HG03135 (cell line): ENCODE measurements around the gene USP20.

ENCODE experiments used
- ATAC-seq: cut with Tn5 transposase; IDR thresholded peaks from one replicate; pipeline ENCODE4 v1.9.1; 2021; ENCODE audit warnings: mild to moderate bottlenecking, moderate library complexity; ENCODE audit not compliant: unreplicated experiment

USP20 gene

GRCh38 chr9:129822898-129823541 lies 12.2 kb upstream of the USP20 start:
- no peak for ATAC-seq

GRCh38 chr9:129823542-129823934 lies 11.7 kb upstream of the USP20 start:
- ATAC-seq = no peak

DNA sequence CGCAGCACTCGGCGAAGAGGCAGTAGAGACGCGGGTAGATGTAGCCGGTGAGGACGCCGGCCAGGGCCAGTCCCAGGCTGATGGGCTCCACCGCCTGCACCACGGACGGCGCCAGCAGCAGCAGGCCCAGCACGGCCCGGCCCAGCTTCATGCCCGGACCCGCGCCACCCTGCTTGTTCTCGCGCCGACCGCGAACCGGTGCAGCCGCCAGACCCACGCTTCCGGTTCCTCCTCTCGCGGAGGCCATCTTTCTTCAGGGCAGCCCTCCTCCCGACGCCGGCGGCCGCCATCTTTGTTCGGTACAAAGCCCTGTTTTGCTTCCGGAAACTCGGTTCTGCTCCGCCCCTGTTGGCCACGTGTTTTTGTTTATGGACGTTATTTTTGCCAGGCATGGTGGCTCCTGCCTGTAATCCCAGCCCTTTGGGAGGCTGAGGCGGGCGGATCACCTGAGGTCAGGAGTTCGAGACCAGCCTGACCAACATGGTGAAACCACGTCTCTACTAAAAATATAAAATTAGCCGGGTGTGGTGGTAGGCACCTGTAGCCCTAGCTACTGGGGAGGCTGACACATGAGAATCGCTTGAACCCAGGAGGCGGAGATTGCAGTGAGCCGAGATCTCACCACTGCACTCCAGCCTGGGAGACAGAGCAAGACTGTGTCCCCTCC lies 11.2 kb upstream of the USP20 start, which contains the start of gene TOR1A:
Gene TOR1A (minus strand): TSS at position 202 of the 667 bp plus-strand sequence. CDS start 51 bp downstream, at position 151.
- peak; percentile 85 for ATAC-seq

GRCh38 chr9:129826344-129826743 lies 8.9 kb upstream of the USP20 start:
- no peak for ATAC-seq

DNA sequence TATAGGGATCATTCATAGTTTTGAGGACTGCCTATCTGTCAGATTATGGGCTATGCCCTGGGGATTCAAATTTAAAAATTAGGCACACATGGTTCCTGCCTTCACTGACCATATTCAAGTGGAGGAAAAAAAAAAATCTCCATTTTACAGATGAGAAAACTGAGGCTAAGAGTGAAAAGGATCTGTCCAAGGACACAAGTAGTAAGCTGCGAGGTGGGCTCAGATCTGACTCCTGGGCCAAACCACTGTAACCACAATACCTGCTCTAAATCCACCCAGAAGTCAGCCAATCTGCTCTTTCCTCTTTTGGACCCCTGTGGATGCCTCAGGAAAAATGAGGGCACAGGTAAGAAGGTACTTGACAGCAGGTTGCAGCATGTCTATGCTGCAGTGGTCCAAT lies 8.5 kb upstream of the USP20 start:
- ATAC-seq = no peak

- no peak for ATAC-seq
Measured at GRCh38 chr9:129828051-129828450, 7.2 kb upstream of the USP20 start.

- no peak for ATAC-seq
Measured at GRCh38 chr9:129828969-129829368, 6.3 kb upstream of the USP20 start.

- ATAC-seq = no peak
Measured at GRCh38 chr9:129832982-129833381, 2.3 kb upstream of the USP20 start.

DNA sequence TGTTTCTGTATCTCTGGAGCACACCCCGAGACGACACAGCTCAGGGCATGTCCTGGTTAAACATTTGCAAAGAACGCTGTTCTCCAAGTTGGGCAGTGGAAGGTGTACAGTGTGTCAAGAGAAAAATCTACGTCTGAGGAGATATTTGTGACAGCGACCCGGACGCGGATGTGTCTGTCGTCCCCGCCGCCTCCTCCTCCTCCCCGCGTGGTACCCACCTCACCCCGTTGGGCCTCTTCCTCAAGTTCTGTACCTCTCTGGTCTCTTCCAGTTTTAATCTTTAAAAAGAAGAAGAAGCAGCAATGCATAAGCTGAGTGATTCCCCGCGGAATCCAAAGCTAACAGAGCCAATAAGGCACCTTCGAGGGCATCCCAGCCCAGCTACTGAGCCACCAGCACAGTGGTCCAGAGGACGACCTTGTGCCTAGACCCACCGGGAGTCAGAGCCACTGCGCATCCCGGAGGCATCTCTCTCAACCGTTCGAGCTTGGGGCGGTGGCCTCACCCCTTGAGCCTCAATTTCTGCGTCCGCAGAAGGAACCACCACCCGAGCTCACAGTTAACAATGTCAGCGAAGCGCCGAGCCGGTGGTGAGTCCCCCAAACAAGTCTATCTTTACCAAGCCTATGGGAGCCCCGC lies 650 bp upstream of the USP20 start:
- peak; percentile 24 for ATAC-seq

DNA sequence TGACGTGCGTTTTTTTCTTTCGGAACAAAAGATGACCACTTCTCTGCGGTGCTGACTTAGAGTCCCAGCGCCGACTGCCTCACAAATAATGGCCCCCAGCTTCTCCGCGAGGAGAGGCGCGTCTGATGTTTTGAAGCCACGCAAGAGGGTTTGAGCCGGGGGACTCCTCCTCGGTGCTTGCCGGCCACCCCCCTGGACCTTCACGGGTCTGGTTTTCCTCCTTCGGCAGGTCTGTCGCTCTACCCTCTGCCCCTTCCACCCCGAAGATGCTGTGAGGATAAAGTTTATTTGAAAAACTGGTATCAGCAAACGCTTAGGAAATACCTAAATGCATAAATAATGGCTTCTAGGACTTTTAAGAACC lies 584 bp downstream of the USP20 start:
- peak; percentile 4 for ATAC-seq

DNA sequence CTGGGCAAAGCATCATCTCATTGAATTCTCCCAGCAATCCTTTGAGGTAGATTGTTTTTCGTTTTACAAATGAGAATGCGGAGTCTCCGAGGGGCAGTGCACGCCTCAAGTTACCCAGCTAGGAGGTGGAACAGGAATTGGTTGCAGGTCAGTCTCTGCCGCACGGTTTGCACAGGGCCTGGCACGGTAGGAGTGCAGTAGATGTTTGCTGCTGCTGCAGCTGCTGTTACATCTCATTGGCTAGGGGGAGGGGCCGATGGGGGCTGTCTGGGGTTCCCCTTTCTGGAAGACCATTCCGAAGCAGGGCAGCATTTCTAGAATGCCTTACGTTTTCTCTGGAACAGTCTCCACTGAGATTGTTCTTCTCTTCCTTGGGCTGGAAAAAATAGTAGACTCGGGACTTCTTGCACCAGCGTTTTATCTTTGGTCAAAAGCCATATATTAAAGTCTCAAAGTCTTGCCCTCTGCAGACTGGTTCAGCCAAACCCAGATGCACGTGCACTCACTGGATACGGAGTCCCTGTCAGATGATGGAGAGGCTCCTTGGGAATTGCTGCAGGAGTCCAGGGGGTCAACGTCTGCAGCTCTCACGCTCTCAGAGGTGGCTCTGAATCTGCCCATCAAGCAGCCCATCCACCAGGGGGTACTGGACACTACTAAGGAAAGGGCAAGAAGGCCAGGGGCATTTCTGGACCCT lies 1.2 kb downstream of the USP20 start:
- no peak for ATAC-seq

DNA sequence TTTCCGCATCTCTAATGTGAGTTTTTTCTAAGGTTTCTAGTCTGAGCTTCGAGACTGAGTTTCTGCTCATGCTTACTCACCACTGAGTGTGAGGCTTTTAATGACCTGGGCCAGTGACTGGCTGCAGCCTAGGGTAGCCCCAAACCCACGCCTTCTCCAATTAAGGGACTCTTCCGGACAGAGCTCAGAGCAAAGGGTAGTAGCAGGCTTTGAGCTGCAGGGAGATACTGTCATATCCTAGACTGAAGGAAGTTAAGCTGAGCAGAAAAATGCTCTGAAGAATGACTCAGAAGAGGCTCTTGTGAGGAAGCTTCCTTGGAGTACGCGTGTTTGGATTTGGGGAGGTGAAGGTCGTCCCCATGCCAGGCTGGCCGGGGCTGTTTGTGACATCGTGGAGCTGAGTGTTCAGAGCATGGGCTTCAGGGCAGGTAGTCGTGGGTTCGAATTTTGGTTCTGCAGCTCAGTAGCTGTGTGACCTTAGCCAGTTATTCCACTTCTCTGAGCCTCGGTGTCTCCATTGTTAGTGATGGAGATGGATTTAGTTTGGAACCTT lies 3.5 kb downstream of the USP20 start:
- no peak for ATAC-seq

GRCh38 chr9:129839324-129840023 lies 4.2 kb downstream of the USP20 start:
- no peak for ATAC-seq

DNA sequence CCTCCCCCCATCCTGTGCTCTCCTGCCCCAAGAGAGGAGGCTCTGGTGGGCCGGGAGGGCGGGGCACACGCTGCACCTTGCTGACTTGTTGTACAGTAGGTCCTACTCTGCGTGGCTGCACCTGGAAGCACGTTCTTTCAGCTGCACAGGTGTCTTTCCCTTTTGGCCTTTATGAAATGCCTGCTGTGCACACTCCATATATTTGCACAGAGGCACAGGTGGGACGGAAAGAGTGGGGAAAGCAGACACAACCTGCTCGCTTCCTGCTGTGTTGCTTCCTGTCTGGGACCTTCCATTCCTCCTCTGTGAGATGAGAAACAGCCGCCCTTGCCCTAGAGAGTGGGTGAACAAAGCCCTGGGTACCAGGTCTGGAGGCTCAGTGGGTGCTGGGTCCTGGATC lies 4.8 kb downstream of the USP20 start:
- no peak for ATAC-seq

GRCh38 chr9:129841071-129841470 lies 5.8 kb downstream of the USP20 start:
- ATAC-seq = no peak

GRCh38 chr9:129845373-129845772 lies 10.1 kb downstream of the USP20 start:
- ATAC-seq = no peak

DNA sequence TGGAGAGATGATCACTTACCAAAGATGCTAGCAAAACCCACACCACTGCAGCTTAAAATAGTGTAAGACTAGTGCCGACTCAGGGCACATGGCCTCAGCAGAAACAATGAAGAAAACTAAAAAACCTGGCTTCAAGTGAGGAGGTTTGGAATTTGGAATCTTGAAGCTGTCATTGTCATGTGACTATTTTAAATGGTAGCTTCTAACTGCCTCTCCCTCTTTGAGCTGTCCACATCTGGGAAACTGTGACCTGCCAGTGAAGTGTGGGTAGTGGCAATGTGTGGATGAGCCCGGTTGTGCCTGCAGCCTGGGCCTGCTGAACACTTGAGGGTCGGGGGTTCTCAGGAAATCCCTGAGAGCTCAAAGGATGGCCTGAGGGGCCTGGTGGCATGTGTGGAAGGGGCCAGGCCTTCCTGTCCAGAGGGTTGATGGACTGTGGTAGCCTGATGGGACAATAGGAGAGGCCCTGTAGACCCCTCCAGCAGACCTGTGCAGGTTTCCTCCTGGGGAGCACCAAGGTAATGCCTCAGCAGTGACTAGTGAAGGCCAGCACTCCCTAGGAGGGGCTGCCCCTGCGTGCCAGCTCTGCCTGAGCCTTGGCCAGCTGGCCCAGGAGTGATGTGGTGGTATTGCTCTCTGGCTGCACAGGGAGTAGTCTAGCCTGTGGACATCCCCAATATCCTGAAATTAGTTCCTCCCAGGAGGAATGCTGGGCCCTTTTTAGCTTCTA lies 13.6 kb downstream of the USP20 start:
- no peak for ATAC-seq

DNA sequence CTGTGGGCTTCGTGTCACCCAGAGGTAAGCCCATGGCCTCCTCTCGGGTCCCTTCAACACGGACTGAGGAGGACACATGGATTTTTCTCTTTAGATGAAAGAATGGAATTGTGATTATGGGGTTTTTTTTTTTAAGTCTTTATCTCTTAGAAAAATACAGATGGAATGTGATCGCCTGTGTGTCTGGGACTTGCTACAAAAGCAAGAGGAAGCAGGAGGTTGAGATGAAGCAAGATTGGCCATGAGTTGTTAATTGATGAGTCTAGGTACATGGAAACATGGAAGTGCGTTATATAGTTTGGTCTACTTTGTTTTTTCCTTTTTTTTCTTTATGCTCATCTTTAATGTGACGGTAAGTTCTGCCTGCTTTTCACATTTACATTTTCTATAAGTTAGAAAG lies 14.6 kb downstream of the USP20 start:
- ATAC-seq = no peak

- ATAC-seq = no peak
Measured at GRCh38 chr9:129850821-129851550, 15.7 kb downstream of the USP20 start.
